ENCODE measurements around the gene KRT34.
A peak's percentile ranks its signal among the peaks of the same experiment; 100 is the strongest.
"Not testable (repeated sequence)": the region's sequence is repeated elsewhere in the genome, so short reads cannot be mapped to it uniquely, and the experiment has no call there.

KRT34 gene

DNA sequence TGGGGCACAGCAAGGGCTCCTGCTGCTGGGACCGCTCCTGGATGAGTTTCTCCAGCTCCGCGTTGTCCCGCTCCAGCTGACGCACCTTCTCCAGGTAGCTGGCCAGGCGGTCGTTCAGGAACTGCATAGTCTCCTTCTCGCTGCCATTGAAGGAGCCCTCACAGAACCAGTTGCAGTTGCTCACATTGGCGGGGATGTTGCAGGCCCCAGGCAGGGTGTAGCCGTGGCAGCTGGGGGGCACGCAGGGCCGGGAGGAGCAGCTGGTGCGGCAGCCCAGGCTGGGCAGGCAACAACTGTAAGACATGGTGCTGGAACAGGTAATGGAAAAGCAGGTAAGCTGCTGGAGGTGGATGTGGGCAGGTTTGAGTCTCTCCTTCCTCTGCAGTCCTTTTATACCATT is at the start of gene KRT34:
TSS of gene KRT34 (minus strand) at position 364 of the 400 bp plus-strand sequence. CDS start at position 304, 60 bp downstream.
- DNase-seq, result not testable (repeated sequence)

DNA sequence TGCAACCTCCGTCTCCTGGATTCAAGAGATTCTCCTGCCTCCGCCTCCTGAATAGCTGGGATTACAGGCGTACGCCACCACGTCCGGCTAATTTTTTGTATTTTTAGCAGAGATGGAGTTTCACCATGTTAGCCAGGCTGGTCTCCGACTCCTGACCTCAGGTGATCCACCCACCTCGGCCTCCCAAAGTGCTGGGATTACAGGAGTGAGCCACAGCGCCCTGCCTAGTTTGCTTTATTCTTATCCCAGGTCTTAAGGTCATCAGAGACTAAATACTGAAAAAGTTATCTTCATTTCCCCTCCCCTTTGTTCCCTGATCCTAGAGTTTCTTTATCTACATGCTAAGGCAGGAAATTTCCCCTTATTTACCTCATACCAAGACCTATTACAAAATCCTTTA is 48.3 kb upstream of the KRT34 start:
- DNase-seq, result not testable (repeated sequence)

DNA sequence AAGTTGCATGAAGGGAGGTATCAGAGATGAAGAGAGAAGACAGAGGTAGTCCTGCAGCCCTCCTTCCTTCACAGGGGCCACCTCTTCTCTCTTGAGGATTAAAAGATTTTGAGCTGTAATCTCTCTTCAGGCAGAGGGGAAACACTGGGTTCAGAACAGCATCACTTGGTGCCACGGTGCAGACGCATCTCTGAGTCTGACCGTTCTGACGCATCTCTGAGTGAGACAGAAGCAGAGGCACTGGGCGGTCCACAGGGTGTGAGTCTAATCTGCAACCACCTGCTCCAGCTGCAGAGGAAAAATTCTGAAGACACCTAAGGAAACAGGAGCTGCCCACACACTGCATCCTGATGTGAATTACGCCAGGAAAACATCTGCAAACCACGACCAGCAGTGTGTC is 47.6 kb upstream of the KRT34 start:
- DNase-seq, result no peak

DNA sequence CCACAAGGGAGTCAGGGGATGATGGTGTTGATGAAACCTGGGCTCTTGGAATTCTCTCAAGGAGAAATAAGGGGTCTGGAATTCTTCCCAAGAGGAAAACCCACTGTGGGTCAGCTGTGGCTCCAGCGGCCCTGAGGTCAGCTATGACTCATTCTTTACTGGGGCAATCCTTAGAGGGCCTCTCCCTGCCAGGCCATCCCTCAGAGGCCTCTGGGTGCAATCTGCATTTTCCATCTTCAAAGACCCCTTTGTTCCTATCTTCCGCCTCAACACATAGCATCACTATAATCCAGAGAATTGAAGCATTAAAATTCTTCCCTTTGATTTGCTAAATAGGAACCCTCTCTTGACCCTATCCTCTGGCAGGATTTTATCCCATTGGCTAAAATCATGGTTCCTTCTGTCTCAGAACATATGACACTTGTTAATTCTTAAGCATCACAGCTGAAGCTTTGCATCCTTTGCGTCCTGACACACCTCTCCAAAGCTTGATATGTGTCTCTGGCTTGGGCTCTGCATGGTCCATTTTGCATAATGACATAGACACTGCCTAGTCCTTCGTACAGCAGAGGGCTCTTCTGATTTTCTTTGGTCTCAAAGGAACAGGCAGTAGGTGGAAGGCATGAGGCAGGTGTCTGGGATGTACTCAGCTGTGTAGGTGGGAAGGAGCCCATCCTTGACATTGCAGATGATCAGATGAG is 46.6 kb upstream of the KRT34 start:
- DNase-seq, result no peak

DNA sequence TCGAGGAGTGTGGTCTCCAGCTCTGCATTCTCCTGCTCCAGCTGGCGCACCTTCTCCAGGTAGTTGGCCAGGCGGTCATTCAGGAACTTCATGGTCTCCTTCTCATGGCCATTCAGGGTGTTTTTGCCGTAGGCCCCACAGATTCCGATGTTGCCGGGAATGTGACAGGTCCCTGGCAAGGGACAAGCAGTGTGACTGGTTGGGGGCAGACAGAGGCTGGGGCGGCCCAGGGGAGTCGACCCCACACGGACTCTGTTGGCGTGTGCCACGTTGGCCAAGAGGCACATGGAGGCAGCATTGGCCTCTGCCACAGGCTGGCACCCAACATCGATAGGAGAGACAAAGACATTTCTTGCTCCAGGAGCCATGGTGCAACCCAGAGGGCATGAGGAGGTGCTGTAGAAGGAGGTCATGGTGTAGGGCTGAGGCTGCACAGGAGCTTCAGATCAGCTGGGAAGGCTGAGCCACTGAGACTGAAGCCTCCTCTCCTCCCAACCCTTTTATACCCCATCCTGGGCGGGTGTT is 42.1 kb upstream of the KRT34 start, which contains the start of gene KRT37:
TSS of gene KRT37 (minus strand) at position 475 of the 525 bp plus-strand sequence. CDS start at position 413, 62 bp downstream.
- no peak for DNase-seq

DNA sequence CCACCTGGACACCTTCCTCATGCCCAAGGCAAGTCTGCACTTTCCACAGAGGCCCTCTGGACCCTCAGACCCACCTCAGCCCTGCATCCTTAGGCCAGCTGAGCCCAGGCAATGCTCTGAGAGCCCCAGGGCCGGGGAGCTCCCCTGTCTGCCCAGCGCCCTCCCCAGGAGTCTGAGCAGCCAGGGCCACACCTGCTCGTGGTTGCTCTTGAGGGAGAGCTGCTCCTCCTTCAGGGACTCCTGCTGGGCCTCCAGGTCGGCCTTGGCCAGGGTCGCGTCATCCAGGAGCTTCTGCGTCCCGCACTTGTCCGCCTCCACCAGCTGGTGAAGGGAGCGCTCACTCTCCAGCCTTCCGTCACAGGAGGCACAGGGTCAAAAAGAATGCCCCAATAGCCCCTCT is 40.5 kb upstream of the KRT34 start:
- DNase-seq, result not testable (repeated sequence)

DNA sequence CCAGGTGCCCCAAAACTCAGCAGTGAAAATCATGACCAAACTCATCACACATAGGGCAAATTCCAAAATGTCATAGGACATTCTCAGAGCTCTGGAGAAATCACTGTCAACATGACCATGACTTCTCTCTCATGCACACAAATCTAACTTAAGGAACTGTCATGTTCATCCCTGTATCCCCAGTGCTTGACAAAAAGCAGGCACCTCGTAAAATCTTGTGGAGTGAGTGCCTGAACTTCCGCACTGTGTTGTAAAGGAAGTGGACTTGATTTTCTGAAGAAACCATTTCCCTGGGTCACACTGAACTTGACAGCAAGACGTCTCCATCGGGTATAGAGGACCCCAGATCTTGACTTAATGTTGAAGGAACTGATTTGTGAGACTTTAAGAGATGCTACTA is 39.5 kb upstream of the KRT34 start:
- no peak for DNase-seq

DNA sequence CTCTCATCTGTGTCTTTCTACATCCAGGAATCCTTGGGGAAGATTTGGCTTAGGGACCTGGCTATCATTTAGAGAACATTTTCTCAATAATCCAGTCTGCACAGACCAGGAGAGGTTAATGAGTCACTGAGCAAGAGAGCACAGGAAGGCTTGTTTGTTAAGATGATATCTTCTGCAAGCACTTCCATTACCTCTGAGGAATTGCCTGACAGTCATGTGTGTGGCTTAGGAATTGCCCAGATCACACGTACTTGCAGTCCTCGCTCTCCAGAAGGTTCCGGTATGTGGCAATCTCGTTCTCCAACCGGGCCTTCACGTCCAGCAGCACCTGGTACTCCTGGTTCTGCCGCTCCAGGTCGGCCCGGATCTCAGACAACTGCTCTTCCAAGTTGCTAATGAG is 39.0 kb upstream of the KRT34 start:
- no peak for DNase-seq

DNA sequence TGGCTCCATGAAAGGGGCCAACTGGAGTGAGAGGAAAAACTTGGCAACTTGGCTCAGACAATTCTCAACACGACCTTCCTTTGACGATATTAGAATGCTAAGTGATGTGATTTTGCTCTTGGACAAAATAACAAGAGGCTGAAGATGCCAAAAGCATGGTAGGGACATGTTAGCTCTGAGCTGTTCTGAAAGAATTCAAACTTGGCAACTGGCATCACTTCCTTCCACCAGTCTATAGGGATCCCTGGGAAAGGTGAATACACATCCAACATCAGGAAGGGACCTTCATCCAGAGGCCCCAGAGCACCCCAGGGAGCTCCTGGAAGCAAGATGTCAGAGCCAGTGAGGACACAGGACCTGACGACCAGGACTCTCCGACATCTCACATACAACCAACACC is 38.0 kb upstream of the KRT34 start:
- no peak for DNase-seq

DNA sequence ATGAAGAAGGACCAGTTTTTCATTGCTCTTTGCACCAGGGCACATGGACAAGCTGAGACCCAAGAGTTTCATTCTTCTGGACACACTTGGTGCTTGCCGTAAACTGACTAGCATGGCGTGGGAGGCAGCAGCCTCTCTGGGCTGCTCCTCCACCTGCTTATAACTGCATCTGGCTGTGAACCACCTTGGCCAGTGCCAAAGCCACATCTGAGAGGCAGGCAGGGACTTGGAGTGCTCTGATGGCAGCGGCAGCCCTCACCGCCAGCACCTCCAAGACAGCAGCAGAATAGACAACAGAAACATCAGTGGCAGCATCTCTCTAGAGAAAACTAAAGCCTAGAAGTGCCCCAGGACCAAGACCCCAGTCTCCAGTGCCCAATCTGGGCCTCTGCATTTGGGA is 37.6 kb upstream of the KRT34 start:
- DNase-seq, result no peak

DNA sequence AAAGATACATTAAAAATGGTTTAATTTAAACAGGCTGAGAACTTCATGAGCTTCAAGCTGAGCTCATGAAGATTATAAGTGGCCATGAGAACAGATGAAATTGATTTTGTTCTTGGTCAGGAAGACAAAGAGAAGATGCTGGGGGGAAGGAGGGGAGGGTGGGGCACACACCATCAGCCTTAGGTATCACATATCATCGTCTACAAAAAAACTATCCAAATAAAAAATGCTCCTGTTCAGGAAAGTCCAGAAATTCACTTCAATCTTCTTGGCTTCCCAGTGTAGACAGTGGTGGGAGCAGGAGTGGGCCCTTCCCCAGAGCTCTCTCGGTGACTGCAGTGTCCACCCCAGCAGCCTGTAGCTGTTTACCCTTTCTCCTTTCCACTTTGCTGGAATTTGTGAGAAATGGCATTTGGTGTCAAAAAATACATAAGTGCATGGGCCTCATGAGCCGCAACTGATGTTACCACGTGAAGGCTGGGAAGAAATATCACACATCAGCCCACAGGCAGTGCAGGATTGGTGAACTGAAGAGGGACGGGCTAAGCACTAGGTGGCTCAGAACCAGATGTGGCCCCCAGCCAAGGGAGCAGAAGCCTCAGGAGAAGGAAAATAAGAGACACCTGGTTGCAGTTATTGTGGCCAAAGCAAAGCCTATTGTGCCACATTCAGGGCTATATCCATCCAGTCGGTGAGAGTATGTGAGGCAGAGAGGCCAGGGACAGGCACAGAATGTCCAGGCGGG is 36.2 kb upstream of the KRT34 start:
- no peak for DNase-seq

DNA sequence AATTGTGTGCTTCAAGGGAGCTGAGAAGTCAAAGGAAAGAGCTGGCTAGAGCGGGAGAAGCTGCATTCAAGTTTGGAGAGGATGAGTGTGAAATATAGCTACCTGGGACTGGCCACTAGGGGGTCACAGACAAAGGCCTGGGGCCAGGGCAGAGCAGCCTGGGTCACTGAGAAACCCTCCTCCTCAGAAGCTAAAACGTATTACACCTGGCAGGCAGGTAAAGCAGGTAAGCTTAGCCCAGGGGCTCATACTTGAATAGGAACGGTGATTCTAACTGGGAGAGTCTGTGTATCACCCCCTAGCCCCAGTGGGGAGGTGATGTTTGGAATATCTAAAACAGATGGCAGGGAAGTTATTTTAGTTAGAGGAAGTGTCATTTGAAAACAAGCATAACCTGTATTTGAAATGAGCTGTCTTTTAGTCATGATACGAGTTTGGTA is 35.5 kb upstream of the KRT34 start:
- DNase-seq, result no peak

DNA sequence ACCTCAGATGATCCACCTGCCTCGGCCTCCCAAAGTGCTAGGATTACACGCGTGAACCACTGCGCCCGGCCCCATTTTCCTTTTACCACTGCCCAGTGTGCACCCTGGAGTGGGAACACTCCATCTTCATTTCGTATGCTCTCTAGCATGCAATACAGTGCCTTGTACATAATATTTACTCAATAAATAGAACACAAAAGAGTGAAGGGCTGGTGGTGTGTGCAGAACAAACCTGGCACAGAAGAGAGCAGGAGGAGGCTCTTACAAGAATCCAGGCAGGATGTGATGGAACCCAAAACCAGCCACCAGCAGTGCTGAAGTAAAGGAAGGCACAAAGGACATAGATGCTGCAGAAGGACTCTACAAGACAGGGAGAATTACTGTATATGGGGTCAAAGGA is 35.0 kb upstream of the KRT34 start:
- no peak for DNase-seq

DNA sequence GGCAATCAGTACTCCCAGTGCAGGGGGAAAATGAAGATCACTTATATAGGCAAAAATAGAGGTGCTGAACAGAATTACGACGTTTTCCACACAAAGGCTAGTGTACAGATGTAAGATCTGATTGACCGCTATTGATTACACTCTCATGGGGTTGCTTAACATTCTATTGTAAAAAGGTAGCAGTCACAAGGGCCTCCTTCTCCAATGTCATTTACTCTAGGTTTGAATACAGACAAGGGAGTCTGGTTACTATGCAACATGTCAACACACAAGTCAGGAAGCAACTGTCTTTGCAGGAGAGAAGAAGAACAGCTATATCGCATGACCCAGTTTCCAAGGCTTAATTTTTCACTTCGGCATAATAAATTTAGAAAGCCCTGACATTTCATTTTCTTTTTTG is 34.4 kb upstream of the KRT34 start:
- DNase-seq, result no peak

DNA sequence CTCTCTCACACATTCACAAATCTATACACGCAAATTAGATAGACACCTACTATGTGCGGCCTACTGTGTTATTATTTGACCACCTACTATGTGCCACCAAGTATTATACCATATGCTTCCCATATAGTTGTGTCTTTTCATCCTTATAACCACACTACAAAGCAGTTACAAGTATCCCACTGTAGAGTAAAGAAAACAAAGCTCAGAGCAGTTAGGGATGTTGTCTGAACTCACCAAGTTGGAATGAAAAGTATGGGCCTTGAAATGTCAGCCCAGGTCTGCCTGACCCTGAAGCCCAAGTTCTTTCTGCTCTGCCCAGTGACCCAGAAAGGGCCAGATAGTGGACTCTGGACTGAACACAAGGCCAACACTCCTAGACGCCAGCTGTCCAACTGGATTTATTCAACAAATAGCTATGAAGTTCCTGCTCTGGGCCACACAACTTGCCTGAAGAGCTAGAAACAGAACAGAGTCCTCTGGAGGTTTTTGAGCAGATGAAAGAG is 33.8 kb upstream of the KRT34 start:
- DNase-seq, result no peak

DNA sequence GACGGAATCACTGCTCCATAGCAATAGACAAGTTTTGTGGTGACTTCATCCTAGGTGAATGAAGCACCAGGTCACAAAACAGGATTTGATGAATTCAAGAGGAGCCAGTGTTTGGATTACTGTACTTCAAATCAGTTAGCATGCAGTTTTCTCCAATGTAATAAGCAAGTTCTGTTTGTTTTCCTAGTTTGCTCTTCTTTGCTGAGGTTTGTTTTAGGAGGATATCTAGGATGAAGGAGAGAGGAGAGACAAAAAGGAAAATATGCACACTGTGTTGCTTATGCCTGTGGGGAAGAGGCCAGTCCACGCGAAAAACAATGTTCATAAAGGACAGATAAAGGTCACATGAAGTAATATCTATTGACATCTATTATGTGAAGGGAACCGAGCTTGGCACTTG is 33.3 kb upstream of the KRT34 start:
- DNase-seq, result no peak

DNA sequence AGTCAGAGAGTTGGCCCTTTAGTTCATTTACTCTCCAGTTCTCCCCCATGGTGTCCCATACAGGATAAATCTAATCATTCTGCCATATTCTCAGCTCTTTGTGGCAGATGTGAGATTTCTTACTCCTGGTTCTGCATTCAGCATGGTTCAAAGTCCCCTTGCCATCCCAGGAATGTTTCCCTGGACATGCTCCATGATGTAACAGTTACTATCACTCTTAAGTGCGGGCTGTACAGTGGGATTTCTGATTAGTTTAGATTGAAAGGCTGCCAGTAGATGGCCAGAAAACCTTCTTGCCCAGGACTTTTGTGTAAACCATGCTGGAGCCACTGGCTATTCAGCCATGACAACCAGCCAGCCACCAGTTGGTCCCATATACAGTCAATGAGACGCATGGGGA is 31.9 kb upstream of the KRT34 start:
- DNase-seq, result no peak

DNA sequence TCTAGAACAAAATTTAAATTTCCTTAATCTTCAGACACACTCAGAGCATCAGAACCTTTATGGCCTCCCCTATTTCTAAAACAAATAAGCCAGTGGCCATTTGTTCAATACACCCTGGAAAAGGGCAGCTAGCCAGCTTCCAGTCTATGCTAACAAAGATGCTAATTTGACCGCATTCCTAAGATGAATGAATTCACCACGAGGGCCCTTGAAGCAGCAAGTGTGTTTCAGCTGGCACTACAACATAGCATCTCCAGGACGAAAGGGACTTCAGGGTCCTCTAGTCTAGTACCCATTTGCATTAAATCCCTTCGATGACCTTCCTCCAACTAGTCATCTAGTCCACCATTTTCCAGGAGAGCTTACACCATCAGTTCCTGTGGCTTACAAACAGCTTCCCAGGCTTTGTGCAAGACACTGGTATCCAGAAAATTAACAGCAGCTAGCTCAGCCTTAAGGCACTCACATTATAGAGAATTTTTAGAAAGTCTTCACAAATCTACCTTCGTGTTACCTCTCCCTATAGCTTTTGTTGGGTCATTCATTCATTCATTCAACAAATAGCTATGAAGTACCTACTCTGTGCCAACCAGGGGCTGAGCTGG is 31.3 kb upstream of the KRT34 start:
- no peak for DNase-seq

DNA sequence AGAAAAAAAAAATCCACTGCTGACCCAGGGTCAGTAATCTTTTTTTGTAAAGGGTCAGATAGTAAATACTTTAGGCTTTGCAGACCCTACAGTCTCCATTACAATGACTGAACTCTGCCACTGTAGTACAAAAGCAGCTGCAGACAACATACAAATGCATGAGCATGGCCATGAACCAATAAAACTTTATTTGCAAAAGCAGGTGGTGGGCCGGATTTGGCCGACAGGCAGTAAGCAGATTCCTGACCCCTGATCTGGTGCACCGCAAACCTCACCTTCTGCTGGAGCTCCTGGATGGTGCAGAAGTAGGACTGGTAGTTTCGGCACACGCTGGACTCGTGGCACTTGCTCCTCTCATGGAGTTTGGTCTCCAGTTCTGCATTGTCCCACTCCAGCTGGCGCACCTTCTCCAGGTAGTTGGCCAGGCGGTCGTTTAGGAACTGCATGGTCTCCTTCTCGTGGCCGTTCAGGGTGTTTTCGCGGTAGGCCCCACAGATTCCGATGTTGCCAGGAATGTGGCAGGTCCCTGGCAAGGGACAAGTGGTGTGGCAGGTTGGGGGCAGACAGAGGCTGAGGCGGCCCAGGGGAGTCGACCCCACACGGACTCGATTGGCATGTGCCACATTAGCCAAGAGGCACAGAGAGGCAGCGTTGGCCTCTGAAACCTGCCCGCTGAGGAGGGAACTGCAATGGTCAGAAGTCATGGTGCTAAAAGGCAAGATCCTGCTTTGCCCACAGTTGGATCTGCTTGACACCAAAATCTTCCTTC is 29.1 kb upstream of the KRT34 start:
- DNase-seq, result no peak

DNA sequence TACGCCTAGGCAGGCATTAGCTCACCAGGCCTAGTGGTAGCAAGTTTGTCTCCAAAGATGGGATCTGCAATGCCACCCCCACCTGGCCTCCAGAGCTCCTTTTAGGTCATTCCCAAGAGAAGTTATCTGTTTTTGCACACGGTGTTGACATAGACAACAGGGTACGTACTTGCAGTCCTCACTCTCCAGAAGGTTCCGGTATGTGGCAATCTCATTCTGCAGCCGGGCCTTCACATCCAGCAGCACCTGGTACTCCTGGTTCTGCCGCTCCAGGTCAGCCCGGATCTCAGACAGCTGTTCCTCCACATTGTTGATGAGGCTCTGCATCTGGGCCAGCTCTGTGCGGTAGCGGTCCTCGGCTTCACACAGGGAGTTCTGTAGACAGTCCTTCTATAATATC is 25.1 kb upstream of the KRT34 start:
- no peak for DNase-seq

DNA sequence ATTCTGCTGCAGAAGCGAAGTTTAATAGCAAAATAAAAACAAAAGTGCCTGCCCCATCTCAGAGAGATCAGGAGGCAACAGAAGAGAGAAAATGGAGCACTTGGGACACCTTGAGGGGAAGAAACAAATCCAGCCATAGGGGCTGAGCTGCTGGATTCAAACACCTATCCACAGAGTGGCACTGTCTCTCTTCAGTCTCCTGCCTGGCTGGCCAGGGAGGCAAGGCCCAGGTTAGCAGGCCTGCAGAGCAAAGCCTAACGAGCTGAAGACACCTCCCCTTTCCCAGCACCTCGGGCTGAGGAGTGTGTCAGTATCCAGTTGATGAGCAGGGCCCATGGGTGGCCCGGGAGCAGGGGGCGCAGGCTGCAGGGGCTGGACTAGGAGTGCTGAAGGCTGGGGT is 24.1 kb upstream of the KRT34 start:
- DNase-seq, result no peak

DNA sequence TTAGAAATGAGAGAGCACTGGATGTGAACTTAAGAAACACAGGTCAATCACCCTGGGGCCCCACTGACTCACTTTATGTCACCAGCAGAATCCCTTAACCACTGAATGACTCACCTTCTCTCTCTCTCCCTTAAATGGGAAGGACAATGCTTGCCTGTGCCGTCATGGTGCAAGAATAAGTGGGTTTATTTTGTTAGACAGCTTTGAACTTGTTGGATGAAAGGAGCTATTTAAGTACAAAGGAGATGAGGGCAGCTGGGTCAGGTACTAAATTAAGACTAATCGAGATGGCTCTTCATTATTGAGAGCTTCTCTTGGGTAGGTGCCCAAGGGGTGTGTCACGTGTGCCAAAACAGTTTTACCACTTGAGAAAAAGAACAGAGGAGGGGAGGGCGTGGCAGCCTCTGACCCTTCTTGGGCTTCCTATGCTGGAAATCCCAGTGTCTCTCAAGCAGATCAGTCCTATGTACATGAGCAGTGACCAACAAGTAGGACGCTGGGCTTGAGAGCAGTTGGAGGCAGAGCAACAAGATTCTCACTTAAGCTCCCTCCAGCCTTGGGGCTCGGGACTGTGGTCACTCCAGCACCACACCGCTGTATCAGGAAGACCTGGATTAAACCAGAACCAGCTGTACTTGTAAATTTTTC is 22.0 kb upstream of the KRT34 start:
- DNase-seq, result peak; percentile 12

Data from activated effector memory CD4-positive, alpha-beta T cell treated with Interleukin-2 at 50 U/mL for 16 hours (primary cell).